Activated CD4-positive, alpha-beta T cell treated with anti-CD3 and anti-CD28 coated beads, Interleukin-2, amount 50 U/mL, for 1 hour (primary cell): ENCODE data around the gene CCDC187.
"Not testable (repeated sequence)": the region's sequence is repeated elsewhere in the genome, so short reads cannot be mapped to it uniquely, and the experiment has no call there.

Experiments
- DNase-seq: peaks from one replicate; pipeline ENCODE4 v3.0.0-alpha.2; 2020

Gene CCDC187

DNA sequence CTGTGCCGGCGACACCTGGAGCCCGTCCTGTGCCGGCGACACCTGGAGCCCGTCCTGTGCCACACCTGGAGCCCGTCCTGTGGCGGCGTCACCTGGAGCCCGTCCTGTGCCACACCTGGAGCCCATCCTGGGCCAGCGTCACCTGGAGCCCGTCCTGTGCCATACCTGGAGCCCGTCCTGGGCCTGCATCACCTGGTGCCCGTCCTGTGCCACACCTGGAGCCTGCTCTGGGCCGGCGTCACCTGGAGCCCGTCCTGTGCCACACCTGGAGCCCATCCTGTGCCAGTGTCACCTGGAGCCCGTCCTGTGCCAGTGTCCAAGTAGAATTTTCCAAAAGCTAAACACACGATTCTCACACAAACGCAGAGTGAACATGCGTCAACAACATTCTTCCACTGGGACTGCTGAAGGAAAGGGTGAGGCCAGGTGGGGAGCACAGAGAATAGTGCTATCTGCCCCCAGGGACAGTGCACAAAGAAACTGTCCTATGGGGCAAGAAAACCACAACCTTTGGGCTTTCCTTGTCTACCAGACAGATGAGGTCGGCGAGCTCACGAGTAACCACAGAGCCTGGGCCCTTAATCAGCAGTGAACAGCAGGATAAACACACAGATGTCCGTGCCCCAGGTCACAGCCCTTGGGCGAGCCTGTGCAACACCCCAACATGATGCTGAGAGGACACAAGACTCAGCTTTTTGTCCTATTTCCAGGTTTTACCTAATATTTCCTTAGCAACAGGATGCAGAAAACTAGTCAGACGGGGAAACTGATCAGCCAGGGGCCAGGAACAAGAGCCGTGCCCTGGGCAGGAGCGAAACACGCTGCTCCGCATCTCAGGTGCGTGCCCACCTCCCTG is 66.2 kb downstream of the CCDC187 start:
- no peak for DNase-seq

DNA sequence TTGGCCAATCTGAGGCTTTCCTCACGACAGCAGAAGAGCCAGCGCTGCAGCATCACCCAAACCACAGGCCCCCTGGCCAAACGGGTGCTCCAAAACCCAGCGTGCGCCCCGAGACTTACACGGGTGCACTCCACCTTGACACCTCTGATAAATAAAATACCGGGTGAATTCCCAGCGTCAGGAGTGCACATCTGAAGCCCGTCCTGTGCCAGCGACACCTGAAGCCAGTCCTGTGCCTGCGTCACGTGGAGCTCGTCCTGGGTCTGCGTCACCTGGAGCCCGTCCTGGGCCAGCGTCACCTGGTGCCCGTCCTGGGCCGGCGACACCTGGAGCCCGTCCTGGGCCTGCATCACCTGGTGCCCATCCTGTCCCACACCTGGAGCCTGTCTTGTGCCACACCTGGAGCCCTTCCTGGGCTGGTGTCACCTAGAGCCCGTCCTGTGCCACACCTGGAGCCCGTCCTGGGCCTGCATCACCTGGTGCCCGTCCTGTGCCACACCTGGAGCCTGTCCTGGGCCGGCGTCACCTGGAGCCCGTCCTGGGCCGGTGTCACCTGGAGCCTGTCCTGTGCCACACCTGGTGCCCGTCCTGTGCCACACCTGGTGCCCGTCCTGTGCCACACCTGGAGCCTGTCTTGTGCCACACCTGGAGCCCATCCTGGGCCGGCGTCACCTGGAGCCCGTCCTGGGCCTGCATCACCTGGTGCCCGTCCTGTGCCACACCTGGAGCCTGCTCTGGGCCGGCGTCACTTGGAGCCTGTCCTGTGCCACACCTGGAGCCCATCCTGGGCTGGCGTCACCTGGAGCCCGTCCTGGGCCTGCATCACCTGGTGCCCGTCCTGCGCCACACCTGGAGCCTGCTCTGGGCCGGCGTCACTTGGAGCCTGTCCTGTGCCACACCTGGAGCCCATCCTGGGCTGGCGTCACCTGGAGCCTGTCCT is 67.2 kb downstream of the CCDC187 start:
- not testable (repeated sequence) for DNase-seq

DNA sequence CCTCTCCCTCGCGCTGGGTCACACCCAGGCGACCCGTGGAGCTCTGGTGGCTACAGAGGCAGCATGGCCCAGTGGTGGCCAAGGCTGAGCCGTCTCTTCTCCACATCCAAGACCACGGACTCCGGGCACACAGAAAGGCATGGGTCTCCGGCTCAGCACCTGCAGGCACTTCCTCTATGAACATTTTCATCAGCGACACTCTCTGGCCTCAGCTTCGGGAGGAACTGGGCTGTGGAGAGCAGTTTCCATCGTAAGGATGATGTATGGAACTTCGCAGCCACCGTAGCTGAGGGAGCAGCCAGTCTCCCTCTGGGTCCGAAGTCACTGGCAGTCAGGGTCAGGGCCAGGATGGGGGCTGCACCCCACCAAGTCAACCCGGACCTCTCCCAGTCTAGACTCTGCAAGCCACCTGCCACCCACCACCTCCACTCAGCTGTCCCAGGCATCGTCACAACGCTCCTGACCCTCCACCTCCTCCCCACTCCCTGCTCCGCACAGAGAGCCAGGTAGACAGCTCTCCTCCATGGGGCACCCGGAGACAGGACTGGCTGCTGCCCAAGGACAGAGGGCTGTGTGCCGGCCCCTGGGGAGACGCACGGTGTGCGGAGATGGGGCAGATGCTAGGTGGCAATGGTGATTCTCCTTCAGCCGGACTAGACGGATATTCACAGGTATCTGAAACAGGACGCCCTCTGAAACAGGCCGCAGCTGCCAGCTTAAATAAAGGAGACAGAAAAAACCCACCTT is 68.0 kb downstream of the CCDC187 start:
- no peak for DNase-seq

DNA sequence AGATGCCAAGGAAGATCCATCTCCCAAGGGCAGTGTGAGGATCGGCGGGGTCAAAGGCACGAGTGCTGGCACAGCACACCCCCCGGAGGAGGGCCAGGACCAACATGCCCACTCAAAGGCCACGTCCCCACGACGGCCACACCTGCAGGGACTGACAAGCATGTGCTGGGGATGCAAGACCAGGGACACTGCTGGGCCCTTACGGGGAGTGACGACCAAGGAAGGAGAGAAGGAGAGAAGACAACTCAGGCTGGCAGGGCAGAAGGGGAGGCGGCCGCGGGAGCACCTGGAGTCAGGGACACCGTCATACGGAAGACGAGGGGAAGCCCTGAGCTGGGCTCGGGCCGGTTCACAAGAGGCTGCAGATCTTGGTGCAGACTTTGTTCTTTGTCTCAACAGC is 68.7 kb downstream of the CCDC187 start:
- no peak for DNase-seq

DNA sequence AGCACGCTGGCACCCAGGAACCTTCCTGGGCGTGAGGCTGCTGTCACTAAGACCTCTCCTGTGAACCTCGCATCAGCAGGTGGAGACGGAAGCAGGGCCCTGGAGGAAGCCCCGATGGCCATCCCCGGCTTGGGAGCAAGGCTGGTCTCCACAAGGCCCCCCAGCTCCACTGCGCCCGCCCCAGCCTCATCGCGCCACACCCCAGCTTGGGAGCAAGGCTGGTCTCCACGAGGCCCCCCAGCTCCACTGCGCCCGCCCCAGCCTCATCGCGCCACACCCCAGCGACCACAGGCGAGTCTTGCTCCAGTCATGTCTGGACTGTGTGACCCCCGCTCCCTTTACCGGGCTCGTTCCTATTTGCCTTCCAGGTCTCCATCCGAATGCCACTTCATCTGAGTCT is 69.3 kb downstream of the CCDC187 start:
- DNase-seq: no peak

DNA sequence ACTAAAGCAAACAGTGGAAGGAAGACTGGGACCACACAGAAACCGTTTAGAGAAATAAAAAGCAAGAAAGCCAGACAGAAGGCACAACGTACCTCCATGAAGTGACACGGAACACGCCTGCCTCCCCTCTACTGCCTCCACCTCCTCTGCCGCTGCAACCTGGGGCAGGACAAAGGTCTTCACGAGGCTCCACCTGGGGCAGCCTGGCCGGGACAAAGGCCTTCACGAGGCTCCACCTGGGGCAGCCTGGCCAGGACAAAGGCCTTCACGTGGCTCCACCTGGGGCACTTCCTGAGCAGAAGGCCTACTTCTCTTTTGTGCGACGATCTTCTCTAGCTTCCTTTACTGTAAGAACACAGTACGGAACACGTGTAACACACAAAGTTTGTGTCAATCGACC is 70.0 kb downstream of the CCDC187 start:
- DNase-seq: no peak

DNA sequence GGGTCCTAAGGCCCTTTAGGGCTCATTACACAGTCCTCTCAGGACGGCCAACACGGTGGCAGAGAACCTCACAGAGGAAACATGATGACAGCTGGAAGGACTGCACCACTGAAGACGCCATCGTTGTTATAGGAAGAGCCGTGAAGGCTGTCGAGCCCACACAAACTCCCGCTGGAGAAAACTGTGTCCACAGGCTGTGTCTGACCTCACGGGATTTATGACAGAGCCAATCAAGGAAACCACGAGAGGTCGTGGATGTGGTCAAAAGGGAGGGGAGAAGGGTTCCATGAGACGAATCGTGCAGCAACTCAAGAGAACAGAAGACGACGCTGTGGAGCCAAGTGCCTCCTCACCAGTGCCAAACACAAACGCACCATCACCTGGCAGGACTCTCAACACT is 70.5 kb downstream of the CCDC187 start:
- DNase-seq: no peak

DNA sequence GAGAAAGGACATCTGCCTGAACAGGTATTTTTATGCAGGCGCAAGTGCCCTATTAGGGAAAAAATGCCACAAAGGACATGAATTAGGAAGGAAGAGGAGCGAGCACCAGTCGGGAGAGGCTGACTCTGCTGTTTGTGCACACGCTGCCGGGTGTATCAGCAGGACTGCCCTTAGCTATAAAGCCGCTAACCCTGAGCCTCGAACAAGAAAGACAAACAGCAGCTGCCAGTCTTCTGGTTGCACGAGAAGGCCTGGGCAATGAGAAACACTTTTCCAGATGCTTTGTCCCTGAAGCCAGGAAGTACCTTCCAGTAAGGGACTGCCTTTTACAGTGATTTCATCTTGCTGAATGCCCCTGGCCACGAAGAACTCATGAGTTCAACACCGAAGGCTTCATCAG is 70.9 kb downstream of the CCDC187 start:
- no peak for DNase-seq

DNA sequence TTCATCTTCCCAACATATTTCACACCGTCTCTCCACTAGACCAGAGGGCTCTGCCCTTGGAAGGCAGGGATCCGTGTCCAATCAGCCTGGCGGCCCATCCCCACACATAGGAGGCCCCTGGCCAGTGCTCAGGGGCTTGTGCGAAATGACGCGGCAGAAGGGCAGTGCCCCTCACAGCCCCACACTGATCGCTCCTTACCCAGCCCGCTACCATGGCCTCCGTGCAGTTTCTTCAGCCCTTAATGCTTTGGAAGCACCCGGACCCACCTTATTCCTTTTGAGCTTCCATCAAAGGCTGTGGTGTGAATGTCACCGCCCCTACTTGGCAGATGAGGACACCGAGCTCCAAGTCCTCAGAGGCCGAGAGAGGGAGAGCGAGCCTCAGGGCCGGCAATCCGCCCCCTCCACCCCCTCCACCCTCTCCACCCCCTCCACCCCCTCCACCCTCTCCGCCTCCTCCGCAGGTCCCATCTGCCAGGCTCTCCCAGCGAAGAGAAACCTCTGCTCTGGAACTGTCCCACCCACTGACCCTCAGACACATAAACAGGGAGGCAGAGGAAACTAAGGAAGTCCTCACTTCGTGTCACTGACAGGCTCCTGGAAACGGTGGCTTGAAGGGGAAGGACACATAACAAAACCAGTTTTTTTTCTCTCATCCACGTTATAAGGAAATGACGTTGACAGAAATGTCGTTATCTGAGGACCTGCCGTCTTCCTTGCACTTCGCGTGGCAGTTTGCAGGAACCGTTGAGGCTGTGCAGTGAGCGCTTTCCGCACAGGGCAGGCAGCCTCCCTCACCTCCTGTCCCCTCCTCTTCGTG is 72.2 kb downstream of the CCDC187 start:
- peak; percentile 22 for DNase-seq

DNA sequence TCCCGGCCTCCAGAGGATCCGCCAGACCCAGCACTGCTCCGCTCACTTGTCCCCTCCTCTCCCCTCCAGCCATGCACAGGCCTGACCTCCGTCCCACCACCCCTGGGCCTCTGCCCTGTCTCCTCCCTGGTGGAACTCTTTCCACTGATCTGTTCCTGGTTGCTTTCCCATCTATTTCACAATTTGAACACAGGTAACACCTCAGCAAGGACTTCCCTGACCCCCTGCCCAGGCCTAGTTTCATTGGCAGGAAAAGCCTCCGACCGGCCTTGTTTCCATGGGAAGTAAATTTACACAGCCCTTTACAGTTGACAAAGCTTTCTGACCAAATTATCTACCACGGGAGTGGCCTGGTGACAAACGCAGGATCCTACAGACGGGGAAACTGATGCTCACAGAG is 73.1 kb downstream of the CCDC187 start:
- no peak for DNase-seq

DNA sequence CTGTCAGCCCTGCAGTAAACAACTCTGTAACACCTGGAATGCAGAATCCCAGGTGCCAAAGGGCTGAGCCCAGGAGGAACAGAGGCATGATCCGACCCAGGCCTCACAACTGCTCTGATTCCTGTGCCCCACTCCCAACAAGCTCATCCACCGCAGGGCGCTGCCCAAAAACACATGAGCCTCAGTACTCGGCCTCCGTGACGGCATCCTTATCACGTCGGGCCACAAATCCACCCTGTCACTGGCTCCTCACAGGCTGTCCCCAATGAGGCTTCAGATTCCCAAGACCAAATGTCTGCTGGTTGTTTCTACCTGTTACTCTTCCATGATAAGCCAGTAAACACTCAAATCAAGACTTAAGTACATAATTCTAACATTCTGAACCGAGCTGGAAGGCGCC is 73.5 kb downstream of the CCDC187 start:
- DNase-seq: no peak

DNA sequence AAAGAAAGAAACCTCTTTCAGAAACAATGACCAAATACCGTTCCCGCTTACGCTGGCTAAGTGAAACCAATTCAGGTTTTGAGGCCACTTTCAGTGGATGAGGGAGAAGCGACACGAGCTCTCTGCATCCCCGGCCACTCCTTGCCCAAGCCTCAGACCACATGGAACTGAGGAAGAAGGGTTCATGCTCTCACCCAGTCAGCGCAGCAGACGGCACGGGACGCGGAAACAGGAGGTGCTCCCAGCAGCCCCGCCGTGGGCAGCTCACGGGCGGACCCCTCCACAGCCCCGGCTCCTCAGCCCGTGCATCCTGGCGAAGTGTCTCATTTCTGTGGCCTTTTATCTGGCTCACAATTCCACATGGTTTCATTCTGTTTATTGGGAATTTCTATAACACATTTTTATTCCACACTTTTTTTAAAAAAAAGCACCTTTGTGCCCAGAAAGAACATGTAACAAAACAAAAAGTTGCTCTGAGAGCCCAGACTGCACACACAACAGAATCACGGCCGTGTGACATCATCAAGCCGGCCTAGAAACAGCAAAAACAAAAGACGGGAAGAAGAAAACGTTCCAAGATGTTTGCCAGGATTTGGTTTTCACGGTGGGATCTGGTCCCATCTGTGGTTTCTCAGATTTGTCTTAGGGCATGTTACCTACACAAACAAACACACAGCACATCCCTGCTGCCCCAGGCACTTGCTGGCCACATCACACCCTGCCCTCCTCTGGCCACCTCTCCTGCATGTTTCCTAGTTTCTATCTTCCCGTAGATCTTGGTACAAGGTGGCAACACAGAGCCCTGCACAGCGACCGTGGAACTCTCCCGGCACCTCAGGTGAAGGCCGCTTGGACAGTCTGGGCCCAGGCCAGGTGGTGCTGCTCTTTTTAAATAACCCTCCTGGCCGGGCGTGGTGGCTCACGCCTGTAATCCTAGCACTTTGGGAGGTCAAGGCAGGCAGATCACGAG is 74.5 kb downstream of the CCDC187 start:
- DNase-seq: no peak

DNA sequence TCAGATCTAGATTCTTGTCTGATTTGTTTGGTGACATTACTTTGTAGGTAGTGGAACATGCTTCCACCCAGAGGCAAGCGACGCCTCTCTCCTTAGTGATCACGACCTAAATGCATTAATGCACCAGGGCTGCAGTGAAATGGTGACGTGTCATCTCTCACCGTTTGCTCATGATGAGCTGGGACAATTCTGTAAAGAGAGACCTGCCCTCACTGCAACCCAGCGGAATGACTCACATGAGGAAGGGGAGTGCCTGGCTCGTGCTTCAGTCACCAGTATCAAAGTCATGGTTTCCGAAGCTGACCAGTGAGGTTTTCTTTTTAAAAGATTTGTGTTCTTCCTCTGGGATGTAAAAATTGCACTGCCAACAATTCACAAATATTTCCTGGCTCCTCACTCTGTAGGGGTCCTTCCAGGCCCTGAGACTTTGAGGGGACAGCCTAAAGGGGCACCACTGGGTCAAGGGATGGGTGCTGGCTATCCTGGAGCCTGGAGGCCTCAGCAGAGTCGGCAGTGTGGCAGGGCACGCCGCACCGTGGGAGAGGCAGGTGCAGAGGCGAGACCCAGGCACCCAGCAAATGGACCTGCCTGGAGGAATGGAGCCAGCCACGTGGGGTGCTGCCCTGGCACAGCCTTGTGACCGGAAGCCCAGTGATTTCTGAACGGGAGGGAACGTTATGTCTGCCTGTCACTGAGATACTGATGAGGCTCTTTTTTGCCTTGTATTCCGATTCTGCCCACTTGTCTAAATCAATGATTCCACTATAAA is 75.6 kb downstream of the CCDC187 start:
- no peak for DNase-seq

DNA sequence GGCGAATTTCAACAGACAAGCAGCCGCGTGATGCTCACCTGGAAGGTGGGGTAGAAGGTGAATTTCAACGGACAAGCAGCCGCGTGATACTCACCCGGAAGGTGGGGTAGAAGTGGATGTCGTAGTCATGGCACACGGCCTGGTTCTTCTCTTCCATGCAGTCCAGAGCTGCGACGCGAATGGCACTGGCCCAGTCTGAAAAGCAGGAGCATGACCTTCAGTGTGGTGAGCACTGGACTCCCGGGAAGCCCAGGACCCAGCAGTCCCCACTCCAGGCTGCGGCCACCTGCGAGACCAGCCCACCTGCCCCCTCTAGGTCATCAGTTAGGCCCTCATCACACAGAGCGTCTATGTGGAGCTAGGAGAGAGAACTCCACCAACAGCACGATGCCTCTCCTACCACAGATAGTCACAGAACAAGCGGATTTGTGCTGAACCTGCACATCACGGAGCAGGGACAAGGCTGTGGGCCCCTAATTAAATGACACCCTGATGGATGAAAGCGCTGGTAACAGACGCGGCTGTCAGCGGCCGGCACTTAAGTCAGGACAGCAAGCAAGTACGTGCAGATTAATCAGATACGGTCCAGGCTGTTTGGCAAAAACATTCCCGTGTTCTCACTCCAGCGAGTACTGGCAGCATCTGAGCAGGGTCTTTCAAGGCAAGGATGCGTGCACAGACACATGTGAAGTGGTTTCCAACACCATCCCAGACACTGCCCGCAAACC is 77.0 kb downstream of the CCDC187 start:
- no peak for DNase-seq

DNA sequence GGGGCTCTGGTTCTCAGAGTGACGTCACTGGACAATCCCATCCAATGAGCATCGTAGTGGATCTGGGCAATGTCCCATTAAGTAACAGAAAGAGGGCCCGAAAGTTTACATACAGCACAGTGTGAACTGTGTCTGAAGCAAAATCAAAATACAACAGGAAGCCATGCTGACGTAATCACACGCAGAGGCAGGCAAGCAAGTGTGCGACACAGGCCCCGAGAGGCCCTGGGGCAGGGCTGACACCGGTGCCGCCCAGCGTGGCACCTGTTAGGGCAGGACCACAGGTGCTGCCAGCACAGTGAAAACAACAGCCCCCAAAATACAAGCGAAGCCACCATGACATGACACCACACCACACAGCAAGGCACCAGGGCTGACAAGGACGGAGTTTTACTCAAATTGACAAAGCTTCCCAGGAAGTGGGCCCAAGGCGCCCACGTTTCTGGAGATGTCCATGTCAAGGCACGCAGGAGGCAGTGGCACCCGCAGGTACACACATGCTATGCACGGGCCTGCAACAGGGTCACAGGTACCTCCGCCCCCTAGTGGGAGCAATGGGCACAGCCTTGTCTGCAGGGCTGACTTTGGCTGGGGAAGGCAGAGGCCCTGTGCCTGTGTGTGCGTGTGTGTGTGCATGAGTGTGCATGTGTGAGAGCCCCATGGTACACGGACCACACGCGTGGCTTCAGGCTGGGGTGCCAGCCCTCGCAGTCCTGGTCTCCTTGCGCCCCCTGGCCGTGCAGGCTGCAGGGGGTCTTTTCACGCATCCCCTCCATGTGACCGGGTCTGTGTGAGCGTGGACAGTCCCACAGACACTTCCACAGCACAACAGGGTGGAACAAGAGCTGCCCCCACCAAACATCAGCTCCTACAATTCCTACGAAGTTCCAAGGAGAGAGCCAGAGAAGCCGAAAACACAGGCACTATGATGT is 77.9 kb downstream of the CCDC187 start:
- DNase-seq: peak; percentile 71

DNA sequence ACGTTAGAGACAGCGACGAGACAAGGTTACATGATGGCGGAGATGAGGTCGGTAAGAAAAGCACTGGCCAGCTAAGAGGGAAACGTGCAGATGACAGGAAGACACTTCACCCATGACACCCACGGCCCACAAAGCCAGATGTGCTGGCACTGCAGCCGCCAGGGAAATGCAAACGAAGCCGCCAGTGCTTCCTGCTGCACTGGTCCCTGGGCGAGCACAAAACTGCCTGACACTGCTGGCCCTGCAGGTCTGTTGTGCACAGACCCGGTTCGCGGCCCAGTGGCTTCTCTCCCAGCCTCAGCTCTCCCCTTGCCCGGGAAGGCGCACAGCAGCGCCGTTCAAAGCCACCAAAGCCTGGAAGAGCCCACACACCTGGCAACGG is 78.5 kb downstream of the CCDC187 start:
- peak; percentile 32 for DNase-seq

DNA sequence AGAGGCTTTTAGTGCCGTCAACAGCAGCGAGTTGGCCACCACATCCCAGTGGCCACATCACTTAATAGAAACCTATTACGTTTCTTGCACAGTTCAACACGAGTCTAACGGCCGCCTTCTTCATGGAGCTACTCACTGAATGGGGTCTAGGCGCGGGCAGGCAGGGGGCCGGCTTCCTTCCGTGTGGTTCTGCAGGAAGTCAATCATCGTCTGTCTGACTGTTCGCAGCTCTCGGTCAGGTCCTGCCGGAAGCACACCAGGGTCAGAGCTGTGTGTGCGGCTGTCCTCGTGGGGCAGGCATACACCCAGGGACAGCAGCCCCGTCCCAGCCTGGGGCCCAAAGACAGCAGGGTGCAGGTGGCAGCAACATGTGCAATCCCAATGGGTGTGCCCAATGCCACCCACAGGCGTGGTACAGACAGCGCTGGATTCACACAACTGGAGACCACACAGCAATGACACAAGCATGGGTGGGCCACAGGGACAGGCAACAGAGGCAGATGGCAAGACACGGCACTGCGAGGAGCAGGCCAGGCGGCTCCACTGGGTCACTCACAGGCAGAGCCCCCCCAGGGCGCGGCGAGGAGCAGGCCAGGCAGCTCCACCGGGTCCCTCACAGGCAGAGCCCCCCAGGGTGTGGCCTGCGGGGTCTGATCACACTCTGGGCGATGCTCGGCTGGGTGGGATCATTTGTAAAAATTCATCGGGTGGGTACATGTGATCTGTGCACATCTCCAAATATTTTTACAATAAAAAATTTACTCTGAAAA is 79.8 kb downstream of the CCDC187 start:
- no peak for DNase-seq

DNA sequence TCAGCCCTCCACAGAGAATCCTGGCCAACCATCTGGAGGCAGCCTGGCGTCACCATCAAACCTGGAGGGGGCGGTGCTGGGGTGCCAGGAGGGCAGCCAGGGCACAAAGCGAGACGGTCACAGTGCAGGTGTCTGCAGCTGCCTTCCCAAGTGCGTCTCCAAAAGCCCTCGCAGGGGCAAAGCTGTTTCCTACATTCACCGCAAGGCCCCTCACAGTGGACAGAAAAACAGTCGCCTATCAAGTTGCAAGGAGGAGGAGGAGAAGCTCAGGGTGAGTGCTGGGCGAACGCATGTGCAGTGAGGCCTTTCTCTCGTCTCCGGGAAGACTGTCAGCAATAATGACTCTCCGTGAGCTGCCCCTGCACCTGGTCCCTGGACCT is 81.0 kb downstream of the CCDC187 start:
- no peak for DNase-seq
